ENCODE measurements around the gene FAM117B.

DNA sequence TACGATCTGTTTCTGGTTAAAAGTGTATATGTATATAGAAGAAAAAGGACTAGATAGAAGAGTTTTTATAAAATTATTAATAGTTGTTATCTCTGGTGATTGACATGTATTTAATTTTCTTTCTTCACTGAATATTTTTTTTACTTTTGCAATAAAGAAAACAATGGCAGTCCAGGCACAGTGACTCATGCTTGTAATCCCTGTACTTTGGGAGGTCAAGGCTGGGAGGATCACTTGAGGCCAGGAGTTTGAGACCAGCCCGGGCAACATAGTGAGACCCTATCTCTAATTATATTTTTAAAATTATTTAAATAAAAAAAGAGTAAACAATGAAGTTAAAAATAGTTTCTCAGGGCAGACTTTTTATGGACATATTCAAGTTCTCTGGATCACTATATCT lies 114.7 kb downstream of the FAM117B start:
- TF ChIP-seq, protein P1, sequence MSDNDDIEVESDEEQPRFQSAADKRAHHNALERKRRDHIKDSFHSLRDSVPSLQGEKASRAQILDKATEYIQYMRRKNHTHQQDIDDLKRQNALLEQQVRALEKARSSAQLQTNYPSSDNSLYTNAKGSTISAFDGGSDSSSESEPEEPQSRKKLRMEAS (IDR thresholded peaks at IDR 0.05; ENCODE audit: low read depth, low read length), result no peak
- no peak for TF ChIP-seq CTCF (IDR thresholded peaks at IDR 0.05; ENCODE audit: low read depth, low read length)
